Rectal smooth muscle tissue (tissue), 1 donor: Measurements from ENCODE around the gene SECTM1.
"Not testable (repeated sequence)": the region's sequence is repeated elsewhere in the genome, so short reads cannot be mapped to it uniquely, and the experiment has no call there.

ENCODE experiments used
- H3K27ac ChIP-seq: one replicate; pipeline ENCODE4 v1.7.0; 2013; ENCODE audit warnings: low read depth, low read length, inconsistent platforms
- H3K27me3 ChIP-seq: one replicate; pipeline ENCODE4 v1.7.0; 2013; ENCODE audit warnings: low read length; ENCODE audit not compliant: control insufficient read depth, insufficient read depth
- H3K36me3 ChIP-seq: one replicate; pipeline ENCODE4 v1.7.0; 2013; ENCODE audit warnings: low read length; ENCODE audit not compliant: control insufficient read depth, insufficient read depth
- H3K4me1 ChIP-seq: one replicate; pipeline ENCODE4 v1.7.0; 2013; ENCODE audit warnings: low read length; ENCODE audit not compliant: control insufficient read depth, insufficient read depth
- H3K4me3 ChIP-seq: one replicate; pipeline ENCODE4 v1.7.0; 2013; ENCODE audit warnings: low read length
- H3K9ac ChIP-seq: one replicate; pipeline ENCODE4 v1.7.0; 2013; ENCODE audit warnings: low read length

Gene SECTM1

GRCh38 chr17:82359451-82360074 lies 26.0 kb upstream of the SECTM1 start:
- H3K4me3 ChIP-seq, H3K27me3 ChIP-seq, H3K9ac ChIP-seq, H3K36me3 ChIP-seq, H3K27ac ChIP-seq, H3K4me1 ChIP-seq: not testable (repeated sequence)

DNA sequence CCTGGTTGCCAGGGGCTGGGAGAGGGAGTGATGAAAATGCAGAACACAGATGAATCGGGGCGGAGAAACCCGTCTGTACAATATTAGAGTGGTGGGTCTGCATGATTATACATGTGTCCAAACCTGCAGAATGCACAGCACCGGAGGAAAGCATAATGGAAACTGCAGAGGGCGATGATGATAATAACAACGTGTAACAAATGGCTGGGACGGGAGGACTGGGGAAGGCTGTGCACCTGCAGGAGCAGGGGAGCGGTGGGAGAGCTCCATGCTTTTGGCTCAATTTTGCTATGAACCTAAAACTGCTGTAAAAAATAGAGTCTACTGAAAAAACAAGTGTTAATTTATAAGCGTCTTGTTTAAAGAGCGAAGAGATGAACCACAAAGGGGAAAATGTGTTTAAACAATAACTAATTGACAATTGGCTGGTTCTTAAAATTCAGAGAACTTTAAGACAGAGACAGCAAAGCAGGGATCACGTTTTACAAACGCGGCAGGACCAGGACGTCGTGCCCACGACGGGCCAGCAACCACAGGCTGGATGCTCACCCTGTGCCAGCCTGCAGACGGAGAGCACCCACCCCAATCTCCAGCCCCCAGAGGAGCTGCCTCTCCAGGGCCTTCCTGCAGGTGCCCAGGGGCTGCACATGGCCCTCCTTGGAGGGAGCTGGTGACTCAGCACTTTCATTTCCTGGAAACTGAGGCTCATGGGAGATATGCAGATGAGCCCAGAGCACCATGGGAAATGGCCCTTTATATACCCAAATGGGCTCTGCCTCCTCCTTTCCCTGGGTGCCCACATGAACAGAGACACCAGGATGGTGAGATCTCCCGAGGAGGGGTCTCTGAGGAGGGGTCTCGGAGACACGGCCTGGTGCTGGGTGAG lies 25.1 kb upstream of the SECTM1 start, which contains the start of gene TEX19:
Gene TEX19 (plus strand): TSS at position 783 of the 886 bp plus-strand sequence. CDS start 2,904 bp downstream, outside the sequence.
- peaks cover 5% of the 10 kb centered on the region for H3K27me3 ChIP-seq
- no peaks in the 10 kb centered on the region for H3K4me1 ChIP-seq

GRCh38 chr17:82357394-82357793 lies 23.8 kb upstream of the SECTM1 start:
- no peaks in the 10 kb centered on the region for H3K36me3 ChIP-seq
- H3K4me3 ChIP-seq: no peak overlapping the region
- no peak overlapping the region for H3K9ac ChIP-seq
- H3K27me3 ChIP-seq: peaks cover 5% of the 10 kb centered on the region
- no peak overlapping the region for H3K27ac ChIP-seq
- H3K4me1 ChIP-seq: no peaks in the 10 kb centered on the region

More for the DNA sequence above, 25.1 kb upstream of the SECTM1 start, which contains the start of gene TEX19:
- H3K36me3 ChIP-seq: no peaks in the 10 kb centered on the region
- H3K27ac ChIP-seq: no peak within 1 kb of the TSS
- H3K4me3 ChIP-seq: no peak within 1 kb of the TSS
- no peak within 1 kb of the TSS for H3K9ac ChIP-seq

DNA sequence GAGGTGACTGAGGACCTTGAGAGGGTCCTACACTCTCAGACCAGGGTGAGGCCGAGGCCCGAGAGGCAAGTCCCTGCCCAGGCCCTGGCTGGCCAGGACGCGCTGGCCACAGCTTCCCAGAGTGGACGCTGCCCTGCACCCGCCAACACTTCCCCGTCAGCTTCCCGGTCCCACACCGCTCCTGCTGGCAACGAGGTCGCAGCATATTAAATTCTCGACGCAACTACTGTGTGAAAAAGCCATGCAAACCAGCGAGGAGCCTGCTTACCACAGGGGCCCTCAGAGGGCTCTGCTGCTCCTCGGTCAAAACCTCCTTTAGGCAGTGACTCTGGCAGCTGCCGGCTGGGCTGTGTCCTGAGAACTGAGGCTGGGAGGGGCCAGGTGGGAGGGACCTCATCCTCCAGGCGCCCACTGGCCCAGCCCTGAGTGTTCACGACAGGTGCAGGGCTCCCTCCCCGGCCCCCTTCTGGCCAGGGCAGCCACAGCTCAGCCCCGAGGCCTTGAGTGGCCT lies 23.3 kb upstream of the SECTM1 start:
- no peak overlapping the region for H3K4me3 ChIP-seq
- peaks cover 5% of the 10 kb centered on the region for H3K27me3 ChIP-seq
- no peak overlapping the region for H3K27ac ChIP-seq

GRCh38 chr17:82355770-82356427 lies 22.3 kb upstream of the SECTM1 start:
- Histone ChIP-seq H3K27ac (no peak overlapping the region), H3K9ac (no peak overlapping the region), H3K36me3 (no peaks in the 10 kb centered on the region), H3K27me3 (peaks cover 5% of the 10 kb centered on the region), H3K4me3 (no peak overlapping the region), H3K4me1 (no peaks in the 10 kb centered on the region)

More for the DNA sequence above, 23.3 kb upstream of the SECTM1 start:
- H3K36me3 ChIP-seq: no peaks in the 10 kb centered on the region
- H3K9ac ChIP-seq: no peak overlapping the region
- no peaks in the 10 kb centered on the region for H3K4me1 ChIP-seq

- Histone ChIP-seq H3K4me1 (no peaks in the 10 kb centered on the region), H3K27ac (no peak overlapping the region), H3K4me3 (no peak overlapping the region), H3K36me3 (no peaks in the 10 kb centered on the region), H3K9ac (no peak overlapping the region), H3K27me3 (peaks cover 5% of the 10 kb centered on the region)
Measured at GRCh38 chr17:82354804-82355308, 21.3 kb upstream of the SECTM1 start.

- Histone ChIP-seq H3K27me3 (peaks cover 5% of the 10 kb centered on the region), H3K4me3 (no peak overlapping the region), H3K4me1 (no peaks in the 10 kb centered on the region), H3K36me3 (no peaks in the 10 kb centered on the region), H3K9ac (no peak overlapping the region), H3K27ac (no peak overlapping the region)
Measured at GRCh38 chr17:82353484-82353883, 19.9 kb upstream of the SECTM1 start.

DNA sequence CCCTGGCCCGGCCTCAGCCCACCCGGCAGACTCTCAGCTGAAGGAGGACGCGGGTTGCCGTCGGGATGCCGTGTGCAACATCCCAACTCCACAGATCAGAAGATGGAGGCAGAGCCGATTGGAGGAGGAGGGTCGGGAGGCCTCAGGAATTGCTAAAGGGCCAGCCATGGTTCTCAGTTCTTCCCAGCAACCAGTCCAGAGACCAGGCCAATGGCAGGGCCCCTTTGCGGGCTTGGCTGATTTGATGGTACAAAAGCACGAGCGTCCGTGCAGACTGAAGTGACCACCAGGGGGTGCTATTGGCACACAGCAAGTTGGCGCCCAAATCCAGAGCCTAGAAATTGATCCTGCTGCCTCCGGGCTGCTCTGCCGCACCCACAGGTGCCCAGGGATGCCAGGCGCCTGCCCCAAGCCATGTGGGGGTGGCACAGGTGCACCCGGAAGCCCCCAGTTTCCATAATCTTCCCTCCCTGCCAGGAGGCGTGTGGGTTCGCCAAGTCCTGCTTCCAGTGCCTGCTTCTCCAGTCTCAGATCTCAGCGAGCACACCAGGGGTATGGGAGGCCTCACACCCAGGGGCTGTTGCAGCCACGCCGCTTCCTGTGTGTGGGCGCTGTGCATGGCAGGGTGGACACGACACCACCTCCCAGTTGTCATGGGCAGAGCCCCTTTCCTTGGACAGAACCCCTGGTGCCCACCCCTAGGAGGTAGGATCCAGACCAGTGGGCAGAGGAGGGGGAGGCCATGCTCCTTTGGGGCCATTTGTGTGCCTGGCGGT lies 18.3 kb upstream of the SECTM1 start:
- Histone ChIP-seq H3K9ac (no peak overlapping the region), H3K27me3 (no peaks in the 10 kb centered on the region), H3K4me3 (no peak overlapping the region), H3K36me3 (no peaks in the 10 kb centered on the region), H3K27ac (no peak overlapping the region), H3K4me1 (no peaks in the 10 kb centered on the region)

GRCh38 chr17:82351254-82351712 lies 17.7 kb upstream of the SECTM1 start:
- H3K9ac ChIP-seq: no peak overlapping the region
- no peak overlapping the region for H3K4me3 ChIP-seq
- no peaks in the 10 kb centered on the region for H3K4me1 ChIP-seq
- no peak overlapping the region for H3K27ac ChIP-seq
- H3K27me3 ChIP-seq: no peaks in the 10 kb centered on the region
- H3K36me3 ChIP-seq: no peaks in the 10 kb centered on the region

DNA sequence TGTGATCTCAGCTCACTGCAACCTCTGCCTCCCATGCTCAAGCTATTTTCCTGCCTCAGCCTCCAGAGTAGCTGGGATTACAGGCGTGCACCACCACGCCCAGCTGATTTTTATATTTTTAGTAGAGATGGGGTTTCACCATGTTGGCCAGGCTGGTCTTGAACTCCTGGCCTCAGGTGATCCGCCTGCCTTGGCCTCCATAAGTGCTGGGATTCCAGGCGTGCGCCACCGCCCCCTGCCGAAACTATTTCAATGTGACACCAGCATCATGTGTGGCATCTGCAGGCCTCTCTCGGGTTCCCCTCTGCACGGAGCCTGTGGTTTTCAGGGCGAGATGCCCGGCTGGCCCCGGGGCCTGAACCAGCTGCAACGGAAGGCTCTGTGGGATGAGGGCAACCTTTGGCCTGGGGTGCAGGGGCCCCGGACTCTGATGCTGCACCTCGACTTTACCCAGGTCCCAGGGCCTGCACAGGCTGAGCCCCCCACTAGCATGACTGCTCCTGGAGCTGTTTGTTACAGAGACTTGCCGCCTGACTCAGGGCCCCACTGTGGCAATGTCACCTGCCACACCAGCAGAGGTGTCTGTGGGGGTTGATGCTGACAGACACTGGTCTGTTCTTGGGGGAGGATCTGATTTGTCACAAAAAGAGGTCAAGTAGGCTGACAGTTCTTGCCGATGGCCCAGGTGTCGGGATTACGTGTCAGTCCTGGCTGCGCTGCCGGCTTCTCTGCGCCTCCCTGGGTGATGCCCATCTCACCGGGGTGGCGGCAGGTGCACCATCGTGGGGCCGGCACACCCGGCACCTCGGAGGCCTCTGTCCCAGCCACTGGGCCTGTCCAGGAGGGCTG lies 16.8 kb upstream of the SECTM1 start:
- no peaks in the 10 kb centered on the region for H3K4me1 ChIP-seq
- no peaks in the 10 kb centered on the region for H3K36me3 ChIP-seq
- H3K27ac ChIP-seq: no peak overlapping the region
- no peaks in the 10 kb centered on the region for H3K27me3 ChIP-seq
- H3K9ac ChIP-seq: no peak overlapping the region
- no peak overlapping the region for H3K4me3 ChIP-seq

- Histone ChIP-seq H3K36me3 (no peaks in the 10 kb centered on the region), H3K4me3 (no peak overlapping the region), H3K4me1 (no peaks in the 10 kb centered on the region), H3K9ac (no peak overlapping the region), H3K27me3 (no peaks in the 10 kb centered on the region), H3K27ac (no peak overlapping the region)
Measured at GRCh38 chr17:82349287-82349701, 15.7 kb upstream of the SECTM1 start.
